WTC11 (cell line): Measurements from ENCODE around the gene NRP2. TPM values are rescaled to one million over a fixed set of nuclear protein-coding genes. Genes with fewer than 3 reads are reported as not detected.

Source experiments
- ATAC-seq: fragments of 200-7000 bp; cut with Tn5 transposase; 2 replicates; pipeline ENCODE4 v1.10.0; 2021; ENCODE audit warnings: mild to moderate bottlenecking, moderate library complexity
- CTCF ChIA-PET: fragments of 300-600 bp; sonication (Branson Sonifier 250); formaldehyde crosslinking; loops from one replicate; lab custom pipeline; 2021; ENCODE audit warnings: antibody characterized with exemption; lab: Charles Lee
- POLR2A ChIA-PET: fragments of 350-600 bp; sonication (Branson Sonifier 250); formaldehyde crosslinking; loops from one replicate; lab custom pipeline; 2021; ENCODE audit warnings: antibody characterized with exemption; lab: Charles Lee
- DNase-seq: peaks from one replicate; pipeline ENCODE4 v3.0.0; 2021; ENCODE audit warnings: low spot score
- H3K27ac Mint-ChIP-seq: 2 replicates; pipeline ENCODE4 v1.8.0; 2021; ENCODE audit warnings: mixed read lengths
- H3K27me3 Mint-ChIP-seq: 2 replicates; pipeline ENCODE4 v1.8.0; 2021; ENCODE audit warnings: low read depth, mild to moderate bottlenecking, moderate library complexity, mixed read lengths
- H3K36me3 Mint-ChIP-seq: 2 replicates; pipeline ENCODE4 v1.8.0; 2021; ENCODE audit warnings: mixed read lengths
- H3K4me1 Mint-ChIP-seq: 2 replicates; pipeline ENCODE4 v1.8.0; 2022; ENCODE audit warnings: mixed read lengths
- H3K4me3 Mint-ChIP-seq: 2 replicates; pipeline ENCODE4 v1.8.0; 2021; ENCODE audit warnings: mild to moderate bottlenecking, moderate library complexity, mixed read lengths
- H3K9me3 Mint-ChIP-seq: 2 replicates; pipeline ENCODE4 v1.8.0; 2021; ENCODE audit warnings: mixed read lengths
- ARID4B ChIP-seq: sonication (generic); formaldehyde crosslinking; IDR thresholded peaks from 2 replicates; pipeline ENCODE4 v1.8.0; 2023; ENCODE audit warnings: missing genetic modification reagents, mild to moderate bottlenecking, borderline replicate concordance
- E2F1 ChIP-seq: sonication (generic); formaldehyde crosslinking; IDR thresholded peaks from 2 replicates; pipeline ENCODE4 v1.8.0; 2022; ENCODE audit warnings: mild to moderate bottlenecking, missing genetic modification reagents
- E2F5 ChIP-seq: sonication (generic); formaldehyde crosslinking; IDR thresholded peaks from 2 replicates; pipeline ENCODE4 v1.8.1; 2022; ENCODE audit warnings: mild to moderate bottlenecking, moderate library complexity, missing genetic modification reagents
- ERG ChIP-seq: fragments of 250-450 bp; sonication (Bioruptor Pico); IDR thresholded peaks from 2 replicates; pipeline ENCODE4 v1.8.0; 2021; ENCODE audit warnings: mild to moderate bottlenecking
- FOXJ3 ChIP-seq: sonication (generic); formaldehyde crosslinking; IDR thresholded peaks from 2 replicates; pipeline ENCODE4 v1.9.0; 2021; ENCODE audit warnings: missing genetic modification reagents, mild to moderate bottlenecking, borderline replicate concordance
- MLX ChIP-seq: sonication (generic); formaldehyde crosslinking; IDR thresholded peaks from 2 replicates; pipeline ENCODE4 v1.8.1; 2023; ENCODE audit warnings: mild to moderate bottlenecking, missing genetic modification reagents, moderate library complexity
- MYBL2 ChIP-seq: sonication (generic); formaldehyde crosslinking; IDR thresholded peaks from 2 replicates; pipeline ENCODE4 v1.8.1; 2023; ENCODE audit warnings: mild to moderate bottlenecking, moderate library complexity, missing genetic modification reagents
- NR1H2 ChIP-seq: sonication (generic); formaldehyde crosslinking; IDR thresholded peaks from 2 replicates; pipeline ENCODE4 v1.9.0; 2021; ENCODE audit warnings: mild to moderate bottlenecking, moderate library complexity, missing genetic modification reagents
- OVOL2 ChIP-seq: fragments of 250-450 bp; sonication (Bioruptor Pico); IDR thresholded peaks from 2 replicates; pipeline ENCODE4 v1.9.0; 2021; ENCODE audit warnings: mild to moderate bottlenecking, borderline replicate concordance
- PREB ChIP-seq: sonication (generic); formaldehyde crosslinking; IDR thresholded peaks from 2 replicates; pipeline ENCODE4 v1.8.1; 2022; ENCODE audit warnings: mild to moderate bottlenecking, missing genetic modification reagents, moderate library complexity, borderline replicate concordance
- RELA ChIP-seq: sonication (generic); formaldehyde crosslinking; IDR thresholded peaks from 2 replicates; pipeline ENCODE4 v1.8.1; 2022; ENCODE audit warnings: missing genetic modification reagents, mild to moderate bottlenecking, borderline replicate concordance
- SP1 ChIP-seq: sonication (generic); formaldehyde crosslinking; conservative IDR thresholded peaks from 2 replicates; pipeline ENCODE4 v1.8.1; 2022; ENCODE audit warnings: missing genetic modification reagents
- TEAD4 ChIP-seq: sonication (generic); formaldehyde crosslinking; IDR thresholded peaks from 2 replicates; pipeline ENCODE4 v1.8.0; 2022; ENCODE audit warnings: mild to moderate bottlenecking, missing genetic modification reagents
- ZBTB21 ChIP-seq: sonication (generic); formaldehyde crosslinking; IDR thresholded peaks from 2 replicates; pipeline ENCODE4 v1.8.1; 2023; ENCODE audit warnings: mild to moderate bottlenecking, missing genetic modification reagents, borderline replicate concordance
- ZMAT4 ChIP-seq: fragments of 250-450 bp; sonication (Bioruptor Pico); IDR thresholded peaks from 2 replicates; pipeline ENCODE4 v1.9.0; 2021; ENCODE audit warnings: mild to moderate bottlenecking
- ZNF219 ChIP-seq: sonication (generic); formaldehyde crosslinking; IDR thresholded peaks from 2 replicates; pipeline ENCODE4 v1.8.0; 2023; ENCODE audit warnings: missing genetic modification reagents, mild to moderate bottlenecking, borderline replicate concordance
- ZNF423 ChIP-seq: fragments of 250-450 bp; sonication (Bioruptor Pico); IDR thresholded peaks from 2 replicates; pipeline ENCODE4 v2.1.2; 2022; ENCODE audit warnings: mild to moderate bottlenecking, moderate library complexity
- total RNA-seq: library from RNA; stranded (reverse); gene quantifications from 3 replicates; pipeline ENCODE4 v1.2.3, GENCODE V29; 2021

Gene NRP2
- total RNA-seq, 1 experiment from 2014 or later, result 41.0 TPM

GRCh38 chr2:205772983-205773382, 90.7 kb downstream of the NRP2 start:
- Mint-ChIP-seq H3K9me3 (no peaks in the 10 kb centered on the region), H3K4me3 (no peak overlapping the region), H3K27ac (no peak overlapping the region), H3K4me1 (peaks cover 9% of the 10 kb centered on the region), H3K36me3 (no peaks in the 10 kb centered on the region), H3K27me3 (no peaks in the 10 kb centered on the region; the same call in 1 of the 2 replicates)
- no peak for DNase-seq
- TF ChIP-seq ARID4B, result no peak
- TF ChIP-seq ZMAT4 (CRISPR knock-in tag), result no peak
- no peak for TF ChIP-seq ZBTB21 (CRISPR knock-in tag)
- TF ChIP-seq FOXJ3 (CRISPR knock-in tag), result no peak
- TF ChIP-seq OVOL2 (CRISPR knock-in tag), result no peak
- TF ChIP-seq NR1H2 (CRISPR knock-in tag), result no peak
- no peak for TF ChIP-seq TEAD4 (CRISPR knock-in tag)
- TF ChIP-seq PREB, result no peak
- no peak for TF ChIP-seq ERG (CRISPR knock-in tag)
- TF ChIP-seq E2F1 (CRISPR knock-in tag), result no peak
- TF ChIP-seq ZNF219 (CRISPR knock-in tag), result no peak
- no peak for TF ChIP-seq E2F5 (CRISPR knock-in tag)
- no peak for ATAC-seq
- CTCF ChIA-PET, result interaction anchor here (0.7 to 5.2 kb wide), 3 partner anchors 53 to 153 kb away, joined by 6 to 70 read pairs (median 57); no protein-coding TSS in a partner anchor
- POLR2A ChIA-PET, result no interaction called here

GRCh38 chr2:205773989-205774388, 91.7 kb downstream of the NRP2 start:
- Mint-ChIP-seq H3K36me3 (no peaks in the 10 kb centered on the region), H3K4me3 (no peak overlapping the region), H3K27ac (no peak overlapping the region), H3K4me1 (peaks cover 9% of the 10 kb centered on the region), H3K9me3 (no peaks in the 10 kb centered on the region), H3K27me3 (no peaks in the 10 kb centered on the region; the same call in 1 of the 2 replicates)
- ChIA-PET POLR2A (interaction anchor here (0.8 kb wide), 1 partner anchor 110 kb away, joined by 3 read pairs; no protein-coding TSS in a partner anchor), CTCF (interaction anchor here (0.6 to 5.2 kb wide), 9 partner anchors 10 to 1474 kb away, joined by 3 to 70 read pairs (median 7); no protein-coding TSS in a partner anchor)
- no peak for DNase-seq
- ATAC-seq, result no peak
- TF ChIP-seq MYBL2 (CRISPR knock-in tag) (no peak), MLX (no peak), ZNF423 (CRISPR knock-in tag) (no peak), RELA (CRISPR knock-in tag) (no peak), SP1 (CRISPR knock-in tag) (no peak), E2F5 (CRISPR knock-in tag) (no peak)
